ENCODE data around the gene PCDHB16. TPM values are rescaled to one million over a fixed set of nuclear protein-coding genes. Genes with fewer than 3 reads are reported as not detected.
A peak's percentile ranks its signal among the peaks of the same experiment; 100 is the strongest.

Gene PCDHB16
- total and polyA plus RNA-seq, 2 of the 13 experiments (the other 11 are each of a cell fraction or from before 2014, with no cell fraction given): 0.60 to 0.66 TPM

GRCh38 chr5:141182248-141182647 lies at the start of gene PCDHB16 (continued):
- TF ChIP-seq ZNF33B (CRISPR knock-in tag; IDR thresholded peaks at IDR 0.05) (no peak), RFXAP (CRISPR knock-in tag; IDR thresholded peaks at IDR 0.05; ENCODE audit: borderline replicate concordance) (no peak), IRX3 (CRISPR knock-in tag; IDR thresholded peaks at IDR 0.05; ENCODE audit: borderline replicate concordance, low read depth) (no peak), NRL (CRISPR knock-in tag; IDR thresholded peaks at IDR 0.05; ENCODE audit: borderline replicate concordance) (no peak), HMGXB4 (CRISPR knock-in tag; IDR thresholded peaks at IDR 0.05; ENCODE audit: borderline replicate concordance in 1 of 2, low read depth in 1 of 2) (peak in 1 of 2 experiments; percentile 62; a peak in 1 of 4 replicates), ZNF274 (CRISPR knock-in tag; IDR thresholded peaks at IDR 0.05) (no peak), ZNF761 (CRISPR knock-in tag; conservative IDR thresholded peaks at IDR 0.05) (no peak), ZNF225 (CRISPR knock-in tag; IDR thresholded peaks at IDR 0.05) (no peak), ZNF235 (CRISPR knock-in tag; IDR thresholded peaks at IDR 0.05; ENCODE audit: borderline replicate concordance) (no peak), PHF21A (CRISPR knock-in tag; IDR thresholded peaks at IDR 0.05) (no peak), SP140L (CRISPR knock-in tag; IDR thresholded peaks at IDR 0.05; ENCODE audit: borderline replicate concordance) (no peak), ZNF75D (CRISPR knock-in tag; IDR thresholded peaks at IDR 0.05; ENCODE audit: borderline replicate concordance) (no peak), KMT2B (CRISPR knock-in tag; IDR thresholded peaks at IDR 0.05) (no peak), KLF13 (CRISPR knock-in tag; IDR thresholded peaks at IDR 0.05) (no peak), CREBL2 (CRISPR knock-in tag; IDR thresholded peaks at IDR 0.05; ENCODE audit: borderline replicate concordance) (no peak), KDM5B (CRISPR knock-in tag; IDR thresholded peaks at IDR 0.05; ENCODE audit: borderline replicate concordance) (no peak), MIER3 (CRISPR knock-in tag; IDR thresholded peaks at IDR 0.05; ENCODE audit: borderline replicate concordance) (no peak), ZSCAN29 (CRISPR knock-in tag; conservative IDR thresholded peaks at IDR 0.05) (no peak), ELF1 (CRISPR knock-in tag; IDR thresholded peaks at IDR 0.05) (no peak), ZNF639 (CRISPR knock-in tag; conservative IDR thresholded peaks at IDR 0.05) (no peak), ARHGAP35 (CRISPR knock-in tag; IDR thresholded peaks at IDR 0.05; ENCODE audit: borderline replicate concordance) (no peak)
- TF ChIP-seq, protein P1, sequence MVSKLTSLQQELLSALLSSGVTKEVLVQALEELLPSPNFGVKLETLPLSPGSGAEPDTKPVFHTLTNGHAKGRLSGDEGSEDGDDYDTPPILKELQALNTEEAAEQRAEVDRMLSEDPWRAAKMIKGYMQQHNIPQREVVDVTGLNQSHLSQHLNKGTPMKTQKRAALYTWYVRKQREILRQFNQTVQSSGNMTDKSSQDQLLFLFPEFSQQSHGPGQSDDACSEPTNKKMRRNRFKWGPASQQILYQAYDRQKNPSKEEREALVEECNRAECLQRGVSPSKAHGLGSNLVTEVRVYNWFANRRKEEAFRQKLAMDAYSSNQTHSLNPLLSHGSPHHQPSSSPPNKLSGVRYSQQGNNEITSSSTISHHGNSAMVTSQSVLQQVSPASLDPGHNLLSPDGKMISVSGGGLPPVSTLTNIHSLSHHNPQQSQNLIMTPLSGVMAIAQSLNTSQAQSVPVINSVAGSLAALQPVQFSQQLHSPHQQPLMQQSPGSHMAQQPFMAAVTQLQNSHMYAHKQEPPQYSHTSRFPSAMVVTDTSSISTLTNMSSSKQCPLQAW (CRISPR knock-in tag; IDR thresholded peaks at IDR 0.05): 0 out of 2 replicates have a peak, but pooled peaks have one; percentile 29
- TF ChIP-seq, protein P2, sequence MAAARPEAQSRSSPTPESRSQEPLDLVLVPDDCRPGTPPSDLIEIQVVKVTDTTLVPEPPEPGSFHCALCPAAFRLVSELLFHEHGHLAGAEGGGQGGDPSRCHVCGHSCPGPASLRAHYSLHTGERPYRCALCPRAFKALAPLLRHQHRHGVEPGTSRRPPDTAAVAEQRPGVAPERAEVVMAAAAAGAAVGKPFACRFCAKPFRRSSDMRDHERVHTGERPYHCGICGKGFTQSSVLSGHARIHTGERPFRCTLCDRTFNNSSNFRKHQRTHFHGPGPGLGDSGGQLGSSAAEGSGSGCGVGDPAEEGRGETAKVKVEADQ (CRISPR knock-in tag; IDR thresholded peaks at IDR 0.05; ENCODE audit: borderline replicate concordance): no peak
- TF ChIP-seq, protein P3, sequence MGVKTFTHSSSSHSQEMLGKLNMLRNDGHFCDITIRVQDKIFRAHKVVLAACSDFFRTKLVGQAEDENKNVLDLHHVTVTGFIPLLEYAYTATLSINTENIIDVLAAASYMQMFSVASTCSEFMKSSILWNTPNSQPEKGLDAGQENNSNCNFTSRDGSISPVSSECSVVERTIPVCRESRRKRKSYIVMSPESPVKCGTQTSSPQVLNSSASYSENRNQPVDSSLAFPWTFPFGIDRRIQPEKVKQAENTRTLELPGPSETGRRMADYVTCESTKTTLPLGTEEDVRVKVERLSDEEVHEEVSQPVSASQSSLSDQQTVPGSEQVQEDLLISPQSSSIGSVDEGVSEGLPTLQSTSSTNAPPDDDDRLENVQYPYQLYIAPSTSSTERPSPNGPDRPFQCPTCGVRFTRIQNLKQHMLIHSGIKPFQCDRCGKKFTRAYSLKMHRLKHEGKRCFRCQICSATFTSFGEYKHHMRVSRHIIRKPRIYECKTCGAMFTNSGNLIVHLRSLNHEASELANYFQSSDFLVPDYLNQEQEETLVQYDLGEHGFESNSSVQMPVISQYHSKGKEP (CRISPR knock-in tag; IDR thresholded peaks at IDR 0.05): no peak

Data from HepG2 (cell line).